HepG2 (cell line): Measurements from ENCODE around the gene TMEM117. TPM values are rescaled to one million over a fixed set of nuclear protein-coding genes. Genes with fewer than 3 reads are reported as not detected.

Source experiments
- ATAC-seq: fragments of 200-7000 bp; cut with Tn5 transposase; 3 replicates; pipeline ENCODE4 v1.9.1; 2020; ENCODE audit warnings: mild to moderate bottlenecking, moderate library complexity
- BruUV-seq: library from RNA; stranded (reverse); fragments of 400-500 nt; replicated peaks from 2 replicates; lab custom pipeline; 2021; lab: Mats Ljungman, UMichigan
- CTCF ChIA-PET: fragments of 300-600 bp; formaldehyde crosslinking; extraction: SDS; loops from one replicate; lab custom pipeline; 2021; ENCODE audit warnings: low total read pairs, inconsistent platforms, low intra/inter-chr PET ratio; lab: Yijun Ruan, JAX
- POLR2A ChIA-PET: fragments of 350-600 bp; sonication (Branson Sonifier 250); formaldehyde crosslinking; loops from one replicate; lab custom pipeline; 2020; ENCODE audit warnings: antibody characterized with exemption, inconsistent platforms; lab: Yijun Ruan, JAX
- DNase-seq: peaks from one replicate; pipeline ENCODE4 v3.0.0-alpha.2; 2015; ENCODE audit warnings: low spot score
- FAIRE-seq: peaks from 3 replicates; lab custom pipeline; 2011; peaks lifted over from hg19 to GRCh38; lab: Jason Lieb, UNC
- H2AFZ ChIP-seq: one replicate; pipeline ENCODE4 v1.6.1; 2011; ENCODE audit warnings: low read length, inconsistent platforms
- H3K27ac ChIP-seq: fragments of 300-600 bp; 3 replicates; pipeline ENCODE4 v1.8.0; 2011; ENCODE audit warnings: mixed run types, mild to moderate bottlenecking, mixed read lengths, low read length, inconsistent platforms; ENCODE audit not compliant: insufficient read depth; ENCODE audit errors: extremely low read length
- H3K27me3 ChIP-seq, 2 experiments: fragments of 200-600 bp in 1 of 2; 2 replicates in 1 of 2; 3 replicates in 1 of 2; pipeline versions ENCODE4 v1.6.0 to v1.8.0; 2011; ENCODE audit warnings: low read length in 2 of 2, mild to moderate bottlenecking in 2 of 2, moderate library complexity in 2 of 2, inconsistent platforms in 1 of 2; ENCODE audit not compliant: insufficient read depth in 2 of 2, control insufficient read depth in 1 of 2
- H3K36me3 ChIP-seq, 2 experiments: fragments of 200-600 bp in 1 of 2; replicated peaks in 1 of 2; 2 replicates in 1 of 2; 3 replicates in 1 of 2; pipeline versions ENCODE4 v1.5.1 to v1.8.0; 2011; ENCODE audit warnings: low read length in 2 of 2, inconsistent platforms in 1 of 2; ENCODE audit not compliant: insufficient read depth in 2 of 2, control insufficient read depth in 1 of 2
- H3K4me1 ChIP-seq: 2 replicates; pipeline ENCODE4 v1.5.1; 2012; ENCODE audit warnings: low read length, inconsistent platforms; ENCODE audit not compliant: insufficient read depth
- H3K4me2 ChIP-seq: 2 replicates; pipeline ENCODE4 v1.6.0; 2011; ENCODE audit warnings: low read depth, low read length, inconsistent platforms
- H3K4me3 ChIP-seq, 3 experiments: fragments of 200-600 bp in 1 of 3; sonication (generic), shearing (Covaris generic) in 1 of 3; replicated peaks in 1 of 3; 2 replicates each; pipeline ENCODE4 v1.5.1; 2011 to 2016; ENCODE audit warnings: low read length in 3 of 3, inconsistent platforms in 2 of 3, low read depth in 2 of 3, mild to moderate bottlenecking in 2 of 3, control low read depth in 1 of 3, mixed read lengths in 1 of 3; ENCODE audit not compliant: insufficient read depth in 1 of 3
- H3K79me2 ChIP-seq: one replicate; pipeline ENCODE4 v1.6.1; 2011; ENCODE audit warnings: low read length, inconsistent platforms; ENCODE audit not compliant: insufficient read depth
- H3K9ac ChIP-seq: 2 replicates; pipeline ENCODE4 v1.6.0; 2011; ENCODE audit warnings: mild to moderate bottlenecking, low read depth, low read length, inconsistent platforms; ENCODE audit not compliant: insufficient read depth
- H3K9me3 ChIP-seq: 2 replicates; pipeline ENCODE4 v1.5.1; 2012; ENCODE audit warnings: mild to moderate bottlenecking, low read length
- H4K20me1 ChIP-seq: 2 replicates; pipeline ENCODE4 v1.6.0; 2011; ENCODE audit warnings: inconsistent platforms, mild to moderate bottlenecking, low read length, moderate library complexity; ENCODE audit not compliant: insufficient read depth
- ARNT2 ChIP-seq: sonication (generic); formaldehyde crosslinking; IDR thresholded peaks from 2 replicates; pipeline ENCODE4 v1.8.0; 2022; ENCODE audit warnings: mild to moderate bottlenecking, low read depth, missing genetic modification reagents, moderate library complexity
- DPF2 ChIP-seq: sonication (generic); formaldehyde crosslinking; IDR thresholded peaks from 2 replicates; pipeline ENCODE4 v1.4.0; 2020; ENCODE audit warnings: mild to moderate bottlenecking, low read depth, missing genetic modification reagents, borderline replicate concordance
- HNRNPH1 ChIP-seq: fragments of 200-400 bp; formaldehyde crosslinking; optimal IDR thresholded peaks from 2 replicates; pipeline ENCODE3; 2017; ENCODE audit warnings: mild to moderate bottlenecking, low read depth, low read length
- PHF5A ChIP-seq: IDR thresholded peaks from one replicate; pipeline ENCODE4 v1.6.1; 2018; ENCODE audit warnings: low read depth, missing genetic modification reagents; ENCODE audit not compliant: unreplicated experiment
- PRMT3 ChIP-seq: sonication (generic); formaldehyde crosslinking; IDR thresholded peaks from 2 replicates; pipeline ENCODE4 v1.8.1; 2022; ENCODE audit warnings: low read depth, mild to moderate bottlenecking, moderate library complexity, missing genetic modification reagents, borderline replicate concordance
- U2AF2 ChIP-seq: fragments of 200-400 bp; formaldehyde crosslinking; IDR thresholded peaks from 2 replicates; pipeline ENCODE4 v1.6.1; 2017; ENCODE audit warnings: low read depth, mild to moderate bottlenecking, low read length
- ZNF44 ChIP-seq: sonication (generic); formaldehyde crosslinking; IDR thresholded peaks from 2 replicates; pipeline ENCODE4 v1.5.1; 2020; ENCODE audit warnings: mild to moderate bottlenecking, missing genetic modification reagents
- ZNF570 ChIP-seq: sonication (generic); formaldehyde crosslinking; IDR thresholded peaks from 2 replicates; pipeline ENCODE4 v1.4.0; 2020; ENCODE audit warnings: mild to moderate bottlenecking, missing genetic modification reagents, borderline replicate concordance
- ZNF713 ChIP-seq: sonication (generic); formaldehyde crosslinking; IDR thresholded peaks from 2 replicates; pipeline ENCODE4 v1.4.0; 2020; ENCODE audit warnings: mild to moderate bottlenecking, missing genetic modification reagents
- ZNF772 ChIP-seq: sonication (generic); formaldehyde crosslinking; IDR thresholded peaks from 2 replicates; pipeline ENCODE4 v1.5.0; 2020; ENCODE audit warnings: mild to moderate bottlenecking, missing genetic modification reagents
- ZSCAN29 ChIP-seq: sonication (generic); formaldehyde crosslinking; conservative IDR thresholded peaks from 2 replicates; pipeline ENCODE4 v1.4.0; 2020; ENCODE audit warnings: mild to moderate bottlenecking, missing genetic modification reagents
- WGBS: methylation state at CpG from one replicate; pipeline ENCODE4 v1.1.6; 2017; ENCODE audit warnings: low lambda C conversion rate; 5-methylcytosine and 5-hydroxymethylcytosine counted together
- in situ Hi-C: cut with HindIII; loops from 2 replicates; pipeline ENCODE4 v1.10.0; 2017; ENCODE audit warnings: low pct_unique_long_range_greater_than_20kb; ENCODE audit not compliant: extremely low pct_ligation_motif_present
- intact Hi-C: fragments of 100-400 bp; cut with micrococcal nuclease; formaldehyde crosslinking; loops from one replicate; pipeline ENCODE4 v1.10.0; 2022; ENCODE audit not compliant: unreplicated experiment
- polyA plus RNA-seq, 8 experiments: library from polyadenylated mRNA; depleted of rRNA in 3 of 8; stranded (reverse) in 7 of 8; unstranded in 1 of 8; fragments of >200 nt; fragmentation: Illumina TruSeq in 4 of 8; extraction: Trizol in 4 of 8; gene quantifications; 2 replicates each; pipeline versions ENCODE4 v1.2.1 to v1.2.3, GENCODE V29; 2011 to 2016; ENCODE audit warnings: low read depth in 4 of 8, missing spikeins in 1 of 8, mixed read lengths in 1 of 8; ENCODE audit not compliant: insufficient read depth in 1 of 8
- total RNA-seq, 5 experiments: library from RNA; depleted of rRNA; stranded (reverse); fragments of >200 nt; fragmentation: Illumina TruSeq; extraction: Trizol; gene quantifications; 2 replicates each; pipeline ENCODE4 v1.2.3, GENCODE V29; 2016; ENCODE audit warnings: low read depth in 1 of 5
- TF ChIP-seq, protein P1 (sequence below): IDR thresholded peaks from 2 replicates; pipeline ENCODE4 v1.6.1; 2012; ENCODE audit warnings: low read length, improper control_type of control experiment
- TF ChIP-seq, protein P2 (sequence below): sonication (generic); formaldehyde crosslinking; IDR thresholded peaks from 2 replicates; pipeline ENCODE4 v1.9.0; 2021; ENCODE audit warnings: missing genetic modification reagents, mild to moderate bottlenecking, borderline replicate concordance
- TF ChIP-seq, protein P3 (sequence below): sonication (generic); formaldehyde crosslinking; IDR thresholded peaks from 2 replicates; pipeline ENCODE4 v1.4.0; 2020; ENCODE audit warnings: missing genetic modification reagents
- TF ChIP-seq, protein P4 (sequence below): sonication (generic); formaldehyde crosslinking; IDR thresholded peaks from 2 replicates; pipeline ENCODE4 v1.4.0; 2020; ENCODE audit warnings: mild to moderate bottlenecking, missing genetic modification reagents
- TF ChIP-seq, protein P5 (sequence below): sonication (generic); formaldehyde crosslinking; IDR thresholded peaks from 2 replicates; pipeline ENCODE4 v1.4.0; 2020; ENCODE audit warnings: low read depth, mild to moderate bottlenecking, missing genetic modification reagents

TMEM117 gene
- total and polyA plus RNA-seq, 2 of the 13 experiments (the other 11 are each of a cell fraction or from before 2014, with no cell fraction given), result 2.8 to 8.5 TPM

DNA sequence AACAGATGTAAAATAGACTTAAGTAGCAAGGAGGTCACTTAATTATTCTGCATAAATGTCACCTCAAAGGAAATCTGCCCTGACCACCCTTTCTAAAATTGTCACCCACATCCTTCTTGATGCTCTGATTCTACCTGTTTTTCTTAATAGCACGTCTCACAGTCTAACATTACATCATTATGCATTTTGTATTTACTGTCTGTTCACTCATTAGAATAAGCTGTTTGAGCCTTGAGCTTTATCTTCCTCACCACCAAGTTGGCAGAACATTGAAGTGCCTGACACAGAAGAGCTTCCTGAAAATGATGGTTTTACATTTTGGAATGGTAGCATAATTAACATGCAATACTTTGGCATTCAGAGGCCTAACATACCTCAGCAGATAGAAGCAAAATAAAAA lies 8.8 kb upstream of the TMEM117 start:
- WGBS, result 3% methylated on average over 1 of the region's 1 CpG
- TF ChIP-seq ZNF44 (CRISPR knock-in tag), result no peak
- no peak for TF ChIP-seq U2AF2
- TF ChIP-seq, protein P1, sequence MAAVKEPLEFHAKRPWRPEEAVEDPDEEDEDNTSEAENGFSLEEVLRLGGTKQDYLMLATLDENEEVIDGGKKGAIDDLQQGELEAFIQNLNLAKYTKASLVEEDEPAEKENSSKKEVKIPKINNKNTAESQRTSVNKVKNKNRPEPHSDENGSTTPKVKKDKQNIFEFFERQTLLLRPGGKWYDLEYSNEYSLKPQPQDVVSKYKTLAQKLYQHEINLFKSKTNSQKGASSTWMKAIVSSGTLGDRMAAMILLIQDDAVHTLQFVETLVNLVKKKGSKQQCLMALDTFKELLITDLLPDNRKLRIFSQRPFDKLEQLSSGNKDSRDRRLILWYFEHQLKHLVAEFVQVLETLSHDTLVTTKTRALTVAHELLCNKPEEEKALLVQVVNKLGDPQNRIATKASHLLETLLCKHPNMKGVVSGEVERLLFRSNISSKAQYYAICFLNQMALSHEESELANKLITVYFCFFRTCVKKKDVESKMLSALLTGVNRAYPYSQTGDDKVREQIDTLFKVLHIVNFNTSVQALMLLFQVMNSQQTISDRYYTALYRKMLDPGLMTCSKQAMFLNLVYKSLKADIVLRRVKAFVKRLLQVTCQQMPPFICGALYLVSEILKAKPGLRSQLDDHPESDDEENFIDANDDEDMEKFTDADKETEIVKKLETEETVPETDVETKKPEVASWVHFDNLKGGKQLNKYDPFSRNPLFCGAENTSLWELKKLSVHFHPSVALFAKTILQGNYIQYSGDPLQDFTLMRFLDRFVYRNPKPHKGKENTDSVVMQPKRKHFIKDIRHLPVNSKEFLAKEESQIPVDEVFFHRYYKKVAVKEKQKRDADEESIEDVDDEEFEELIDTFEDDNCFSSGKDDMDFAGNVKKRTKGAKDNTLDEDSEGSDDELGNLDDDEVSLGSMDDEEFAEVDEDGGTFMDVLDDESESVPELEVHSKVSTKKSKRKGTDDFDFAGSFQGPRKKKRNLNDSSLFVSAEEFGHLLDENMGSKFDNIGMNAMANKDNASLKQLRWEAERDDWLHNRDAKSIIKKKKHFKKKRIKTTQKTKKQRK, result no peak
- TF ChIP-seq HNRNPH1, result no peak
- TF ChIP-seq, protein P2, sequence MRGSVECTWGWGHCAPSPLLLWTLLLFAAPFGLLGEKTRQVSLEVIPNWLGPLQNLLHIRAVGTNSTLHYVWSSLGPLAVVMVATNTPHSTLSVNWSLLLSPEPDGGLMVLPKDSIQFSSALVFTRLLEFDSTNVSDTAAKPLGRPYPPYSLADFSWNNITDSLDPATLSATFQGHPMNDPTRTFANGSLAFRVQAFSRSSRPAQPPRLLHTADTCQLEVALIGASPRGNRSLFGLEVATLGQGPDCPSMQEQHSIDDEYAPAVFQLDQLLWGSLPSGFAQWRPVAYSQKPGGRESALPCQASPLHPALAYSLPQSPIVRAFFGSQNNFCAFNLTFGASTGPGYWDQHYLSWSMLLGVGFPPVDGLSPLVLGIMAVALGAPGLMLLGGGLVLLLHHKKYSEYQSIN (CRISPR knock-in tag), result no peak
- TF ChIP-seq ZNF772 (CRISPR knock-in tag), result no peak
- TF ChIP-seq PRMT3, result no peak
- TF ChIP-seq, protein P3, sequence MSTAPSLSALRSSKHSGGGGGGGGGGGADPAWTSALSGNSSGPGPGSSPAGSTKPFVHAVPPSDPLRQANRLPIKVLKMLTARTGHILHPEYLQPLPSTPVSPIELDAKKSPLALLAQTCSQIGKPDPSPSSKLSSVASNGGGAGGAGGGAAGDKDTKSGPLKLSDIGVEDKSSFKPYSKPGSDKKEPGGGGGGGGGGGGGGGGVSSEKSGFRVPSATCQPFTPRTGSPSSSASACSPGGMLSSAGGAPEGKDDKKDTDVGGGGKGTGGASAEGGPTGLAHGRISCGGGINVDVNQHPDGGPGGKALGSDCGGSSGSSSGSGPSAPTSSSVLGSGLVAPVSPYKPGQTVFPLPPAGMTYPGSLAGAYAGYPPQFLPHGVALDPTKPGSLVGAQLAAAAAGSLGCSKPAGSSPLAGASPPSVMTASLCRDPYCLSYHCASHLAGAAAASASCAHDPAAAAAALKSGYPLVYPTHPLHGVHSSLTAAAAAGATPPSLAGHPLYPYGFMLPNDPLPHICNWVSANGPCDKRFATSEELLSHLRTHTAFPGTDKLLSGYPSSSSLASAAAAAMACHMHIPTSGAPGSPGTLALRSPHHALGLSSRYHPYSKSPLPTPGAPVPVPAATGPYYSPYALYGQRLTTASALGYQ, result no peak
- TF ChIP-seq, protein P4, sequence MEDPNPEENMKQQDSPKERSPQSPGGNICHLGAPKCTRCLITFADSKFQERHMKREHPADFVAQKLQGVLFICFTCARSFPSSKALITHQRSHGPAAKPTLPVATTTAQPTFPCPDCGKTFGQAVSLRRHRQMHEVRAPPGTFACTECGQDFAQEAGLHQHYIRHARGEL (CRISPR knock-in tag), result no peak
- TF ChIP-seq PHF5A, result no peak
- TF ChIP-seq ARNT2, result no peak
- TF ChIP-seq DPF2 (CRISPR knock-in tag), result no peak
- TF ChIP-seq, protein P5, sequence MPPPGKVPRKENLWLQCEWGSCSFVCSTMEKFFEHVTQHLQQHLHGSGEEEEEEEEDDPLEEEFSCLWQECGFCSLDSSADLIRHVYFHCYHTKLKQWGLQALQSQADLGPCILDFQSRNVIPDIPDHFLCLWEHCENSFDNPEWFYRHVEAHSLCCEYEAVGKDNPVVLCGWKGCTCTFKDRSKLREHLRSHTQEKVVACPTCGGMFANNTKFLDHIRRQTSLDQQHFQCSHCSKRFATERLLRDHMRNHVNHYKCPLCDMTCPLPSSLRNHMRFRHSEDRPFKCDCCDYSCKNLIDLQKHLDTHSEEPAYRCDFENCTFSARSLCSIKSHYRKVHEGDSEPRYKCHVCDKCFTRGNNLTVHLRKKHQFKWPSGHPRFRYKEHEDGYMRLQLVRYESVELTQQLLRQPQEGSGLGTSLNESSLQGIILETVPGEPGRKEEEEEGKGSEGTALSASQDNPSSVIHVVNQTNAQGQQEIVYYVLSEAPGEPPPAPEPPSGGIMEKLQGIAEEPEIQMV (CRISPR knock-in tag), result no peak
- no peak for TF ChIP-seq ZSCAN29 (CRISPR knock-in tag)
- TF ChIP-seq ZNF713, result no peak
- TF ChIP-seq ZNF570, result no peak

More for the DNA sequence above, 8.8 kb upstream of the TMEM117 start:
- intact Hi-C loops, result no loop called here
- FAIRE-seq, result no peak
- no peak for DNase-seq
- ChIA-PET POLR2A (no interaction called here), CTCF (no interaction called here)
- Histone ChIP-seq H3K4me3 (no peak overlapping the region), H3K4me2 (no peak overlapping the region), H4K20me1 (no peaks in the 10 kb centered on the region), H3K4me1 (no peaks in the 10 kb centered on the region), H3K79me2 (no peaks in the 10 kb centered on the region), H2AFZ (no peak overlapping the region), H3K36me3 (no peaks in the 10 kb centered on the region), H3K9me3 (no peaks in the 10 kb centered on the region), H3K9ac (no peak overlapping the region), H3K27ac (no peak overlapping the region), H3K27me3 (peaks cover 0 to 1% of the 10 kb centered on the region in 2 experiments; a peak in 2 of 5 replicates)
- in situ Hi-C loops, result no loop called here
- BruUV-seq, result no TSS peak
- no peak for ATAC-seq
